ENCODE results near the gene LEO1.

DNA sequence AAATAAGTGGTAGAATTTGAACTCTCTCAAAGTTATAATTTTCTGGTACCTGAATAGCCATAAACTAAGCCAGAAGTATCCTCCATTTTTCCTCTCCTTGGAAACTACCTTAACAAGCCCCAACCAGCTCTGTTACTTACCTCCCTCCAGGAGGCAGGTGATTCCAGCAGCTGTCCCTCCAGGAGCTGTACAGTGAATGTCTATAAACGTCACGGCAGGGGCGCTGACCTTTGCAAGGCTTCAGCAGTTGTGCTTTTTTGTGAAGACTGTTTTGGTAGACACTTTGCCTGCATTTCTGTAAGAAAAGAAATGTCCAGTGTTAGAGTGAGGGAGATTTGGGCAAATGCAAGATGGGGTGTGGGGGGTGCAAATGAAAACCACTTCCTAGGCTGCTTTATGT lies 67.2 kb downstream of the LEO1 start:
- TF ChIP-seq CTCF (conservative IDR thresholded peaks at IDR 0.05; ENCODE audit: low read length) (no peak), EZH2phosphoT487 (IDR thresholded peaks at IDR 0.05; ENCODE audit: borderline replicate concordance) (no peak)

Data from Loucy (cell line).